HFF-Myc (cell line): ENCODE data around the gene RPUSD1.
"Not testable (repeated sequence)": the region's sequence is repeated elsewhere in the genome, so short reads cannot be mapped to it uniquely, and the experiment has no call there.

ENCODE experiments used
- DNase-seq: peaks from one replicate; pipeline ENCODE4 v3.0.0-alpha.2; 2011; ENCODE audit warnings: low read depth; ENCODE audit errors: extremely low read depth
- H3K4me3 ChIP-seq: replicated peaks from 2 replicates; pipeline ENCODE4 v1.5.1; 2011; ENCODE audit warnings: low read depth, mild to moderate bottlenecking, control low read depth, low read length
- CTCF ChIP-seq: IDR thresholded peaks from 2 replicates; pipeline ENCODE4 v1.5.1; 2012; ENCODE audit warnings: mild to moderate bottlenecking, low read depth, low read length, control low read depth; ENCODE audit errors: missing control alignments

RPUSD1 gene

GRCh38 chr16:760065-760464, 28.1 kb downstream of the RPUSD1 start:
- DNase-seq, result no peak
- no peak for TF ChIP-seq CTCF
- H3K4me3 ChIP-seq, result no peak overlapping the region

GRCh38 chr16:759110-759910, 28.9 kb downstream of the RPUSD1 start:
- no peak overlapping the region for H3K4me3 ChIP-seq
- no peak for TF ChIP-seq CTCF
- DNase-seq, result no peak

- no peak overlapping the region for H3K4me3 ChIP-seq
- no peak for DNase-seq
- TF ChIP-seq CTCF, result no peak
Measured at GRCh38 chr16:756428-756827, 31.8 kb downstream of the RPUSD1 start.

- H3K4me3 ChIP-seq, result no peak overlapping the region
- no peak for TF ChIP-seq CTCF
- no peak for DNase-seq
Measured at GRCh38 chr16:754656-755055, 33.5 kb downstream of the RPUSD1 start.

DNA sequence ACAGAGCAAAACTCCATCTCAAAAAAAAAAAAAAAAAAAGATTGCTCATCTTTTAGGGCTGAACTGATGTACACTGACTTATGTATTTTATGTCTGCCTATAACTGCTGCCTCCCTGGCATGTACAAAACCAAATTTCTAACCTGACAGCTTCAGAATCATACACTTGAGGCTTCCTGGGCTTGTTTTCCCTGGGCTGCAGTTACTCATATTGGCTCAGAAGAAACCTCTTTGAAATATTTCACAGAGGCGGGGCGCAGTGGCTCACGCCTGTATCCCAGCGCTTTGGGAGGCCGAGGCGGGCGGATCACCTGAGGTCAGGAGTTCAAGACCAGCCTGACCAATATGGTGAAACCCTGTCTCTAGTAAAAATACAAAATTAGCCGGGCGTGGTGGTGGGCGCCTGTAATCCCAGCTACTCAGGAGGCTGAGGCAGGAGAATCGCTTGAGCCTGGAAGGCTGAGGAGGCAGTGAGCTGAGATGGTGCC, 34.0 kb downstream of the RPUSD1 start:
- not testable (repeated sequence) for DNase-seq, H3K4me3 ChIP-seq

GRCh38 chr16:752007-752312, 36.2 kb downstream of the RPUSD1 start:
- TF ChIP-seq CTCF, result no peak
- no peak for DNase-seq
- H3K4me3 ChIP-seq, result no peak overlapping the region

DNA sequence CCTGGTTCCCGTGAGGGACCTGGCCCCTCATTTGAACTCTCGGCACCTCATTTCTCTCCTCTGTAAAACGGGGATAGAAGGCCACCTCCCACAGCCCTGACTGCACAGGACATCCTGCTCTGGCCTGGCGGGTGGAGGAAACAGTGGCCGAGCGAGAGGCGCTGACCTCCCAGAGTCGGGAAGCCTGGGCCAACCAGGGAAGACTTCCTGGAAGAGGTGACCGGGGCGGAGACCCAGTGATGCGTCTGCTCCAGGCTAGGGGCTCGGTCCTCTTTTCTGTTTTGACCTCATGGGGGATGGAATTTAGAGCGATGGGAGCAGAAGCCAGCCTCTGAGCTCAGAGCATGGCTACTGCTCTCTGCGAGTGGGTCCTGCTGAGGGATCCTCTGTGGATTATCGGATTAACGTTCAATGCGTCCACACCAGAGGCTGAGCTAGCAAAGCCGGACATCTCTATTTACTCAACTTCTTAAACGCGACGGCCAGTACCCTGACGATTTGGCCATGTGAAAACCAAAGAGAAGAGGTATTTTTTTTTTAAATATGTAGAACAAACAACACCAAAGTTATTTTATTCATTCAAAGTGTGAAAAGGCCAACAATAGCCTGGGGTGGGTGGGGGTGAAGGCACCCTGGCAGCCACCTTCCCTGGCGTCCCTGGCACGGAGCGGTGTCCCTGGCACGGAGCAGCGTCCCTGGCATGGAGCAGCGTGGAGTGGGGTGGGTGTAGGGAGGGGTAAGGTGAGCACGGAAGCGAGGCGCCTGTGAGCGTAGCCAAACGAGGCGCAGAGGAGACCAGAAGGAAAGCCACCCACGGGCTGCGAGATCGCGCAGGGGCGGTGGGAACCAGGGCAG, 36.8 kb downstream of the RPUSD1 start:
- no peak for DNase-seq
- H3K4me3 ChIP-seq, result no peak overlapping the region

More for the DNA sequence above, 36.8 kb downstream of the RPUSD1 start:
- no peak for TF ChIP-seq CTCF
